NCI-H2081 (cell line): ENCODE data around the gene KLHDC8B.
A peak's percentile ranks its signal among the peaks of the same experiment; 100 is the strongest.

Experiments
- DNase-seq, 2 experiments: peaks; one replicate each; lab custom pipeline; 2025; lab: John Stamatoyannopoulos, UW

The KLHDC8B gene

DNA sequence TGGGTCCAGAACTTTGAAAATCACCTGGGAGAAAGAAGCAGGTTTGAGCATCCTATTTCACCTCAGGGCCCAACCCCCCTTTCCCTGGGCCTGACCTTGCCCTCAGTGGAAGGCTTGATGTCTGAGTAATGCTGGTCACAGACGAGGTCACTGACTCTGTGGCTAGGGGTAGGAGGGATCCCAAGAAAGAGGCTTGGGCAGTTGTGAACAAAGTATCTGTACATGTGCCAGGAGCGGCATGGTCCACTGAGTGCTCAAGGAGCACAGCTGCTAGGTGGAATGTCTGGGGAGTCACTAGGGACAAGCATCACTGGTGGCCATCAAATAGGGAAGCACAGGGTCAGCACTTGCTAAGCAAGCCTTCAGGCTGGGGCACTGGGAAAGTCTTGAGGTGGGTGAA lies 12.6 kb upstream of the KLHDC8B start:
- no peak for DNase-seq

DNA sequence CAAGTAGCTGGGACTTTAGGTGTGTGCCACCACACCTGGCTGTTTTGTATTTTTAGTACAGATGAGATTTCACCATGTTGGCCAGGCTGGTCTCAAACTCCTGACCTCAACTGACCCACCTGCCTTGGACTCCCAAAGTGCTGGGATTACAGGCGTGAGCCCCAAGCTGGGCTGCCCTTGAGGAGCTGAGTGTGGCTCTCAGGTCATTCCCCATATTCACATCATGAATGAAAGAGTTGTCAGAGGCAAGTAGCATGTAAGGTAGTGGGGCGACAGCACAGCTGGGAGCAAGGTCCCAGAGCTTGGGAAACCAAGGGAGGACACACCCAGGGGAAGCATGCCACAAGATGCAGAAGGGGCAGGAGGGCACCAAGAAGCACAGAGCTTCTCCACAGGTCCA lies 10.2 kb upstream of the KLHDC8B start:
- DNase-seq = no peak

DNA sequence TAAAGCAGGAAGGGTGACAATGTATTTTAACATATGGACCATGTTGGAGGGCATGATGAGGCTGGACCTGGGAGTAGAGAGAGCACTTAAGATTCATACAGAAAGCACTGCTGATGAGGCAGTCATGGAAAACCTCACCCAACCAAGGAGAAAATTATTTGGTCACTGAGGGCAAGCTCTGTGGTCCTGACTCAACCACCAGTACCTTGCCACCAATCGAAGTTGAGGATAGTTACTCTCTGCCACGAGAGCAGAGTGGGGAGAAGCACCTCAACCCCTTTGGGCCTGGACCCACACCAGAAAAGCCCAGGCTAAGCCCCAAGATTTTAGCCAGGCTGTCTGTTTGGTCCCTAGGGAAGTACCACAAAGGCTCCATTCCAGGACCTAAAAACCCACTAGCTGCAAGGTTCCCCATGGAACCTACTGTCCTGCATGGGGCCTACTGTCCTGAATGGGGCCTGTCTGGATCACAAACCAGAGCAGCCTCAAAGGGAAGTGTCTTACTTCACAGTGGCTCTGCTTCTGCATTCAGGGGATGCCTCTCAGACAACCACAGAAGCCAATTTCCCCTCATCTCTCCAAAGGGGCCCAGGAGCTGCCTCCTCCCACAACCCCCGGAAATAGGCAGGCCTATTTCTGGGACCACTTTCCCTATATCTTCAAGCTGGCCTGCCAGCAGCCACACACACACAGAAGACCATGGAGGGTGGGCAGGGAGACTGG lies 9.4 kb upstream of the KLHDC8B start:
- no peak for DNase-seq

DNA sequence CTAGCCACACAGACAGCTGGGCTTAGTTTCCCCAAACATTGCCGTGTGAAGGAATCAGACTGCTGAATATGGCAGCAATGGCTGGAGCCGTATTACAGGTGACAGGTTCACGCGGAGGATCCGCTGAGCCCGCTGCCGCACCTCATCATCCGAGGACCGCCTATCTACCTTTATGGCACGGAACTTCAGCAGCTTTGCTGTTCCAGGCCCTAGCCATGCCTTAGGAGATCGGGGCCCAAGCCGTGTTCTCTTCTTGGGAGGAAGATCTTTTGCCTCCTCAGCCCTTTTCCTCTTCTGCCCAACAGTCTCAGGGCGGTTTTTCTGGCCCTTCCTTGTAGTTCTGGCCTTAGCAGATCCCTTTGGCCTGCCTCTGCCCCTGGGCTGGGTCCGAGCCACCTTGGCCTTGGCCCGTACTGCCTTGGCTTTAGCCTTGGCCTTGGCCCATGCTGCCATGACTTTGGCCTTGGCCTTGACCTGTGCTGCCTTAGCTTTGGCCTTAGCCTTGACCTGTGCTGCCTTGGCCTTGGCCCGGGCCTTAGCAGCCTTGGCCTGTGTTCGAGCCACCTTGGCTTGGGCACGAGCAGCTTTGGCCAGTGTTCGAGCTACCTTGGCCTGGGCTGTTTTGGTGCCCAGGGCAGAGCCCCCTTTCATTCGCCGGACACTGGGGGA lies 8.5 kb upstream of the KLHDC8B start:
- no peak for DNase-seq

DNA sequence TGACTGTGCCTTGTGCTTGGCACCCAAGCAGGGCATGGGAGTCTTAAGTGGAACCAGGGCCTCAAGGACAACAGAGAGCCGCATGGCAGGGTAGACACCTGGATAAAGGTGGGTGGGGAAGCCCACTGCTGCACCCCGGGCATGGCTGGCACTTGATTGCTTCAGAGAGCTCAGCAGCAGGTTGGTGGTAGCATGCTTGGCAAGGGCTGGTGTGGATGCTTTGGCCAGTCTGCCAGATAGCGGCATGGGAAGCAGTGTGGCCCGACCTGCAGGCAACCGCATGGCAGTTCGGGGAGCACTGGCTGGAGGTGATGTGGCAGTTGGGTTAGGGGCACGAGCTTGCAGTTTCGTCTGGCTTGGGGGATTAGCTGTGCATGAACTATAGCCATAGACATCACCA lies 7.8 kb upstream of the KLHDC8B start:
- DNase-seq = no peak

DNA sequence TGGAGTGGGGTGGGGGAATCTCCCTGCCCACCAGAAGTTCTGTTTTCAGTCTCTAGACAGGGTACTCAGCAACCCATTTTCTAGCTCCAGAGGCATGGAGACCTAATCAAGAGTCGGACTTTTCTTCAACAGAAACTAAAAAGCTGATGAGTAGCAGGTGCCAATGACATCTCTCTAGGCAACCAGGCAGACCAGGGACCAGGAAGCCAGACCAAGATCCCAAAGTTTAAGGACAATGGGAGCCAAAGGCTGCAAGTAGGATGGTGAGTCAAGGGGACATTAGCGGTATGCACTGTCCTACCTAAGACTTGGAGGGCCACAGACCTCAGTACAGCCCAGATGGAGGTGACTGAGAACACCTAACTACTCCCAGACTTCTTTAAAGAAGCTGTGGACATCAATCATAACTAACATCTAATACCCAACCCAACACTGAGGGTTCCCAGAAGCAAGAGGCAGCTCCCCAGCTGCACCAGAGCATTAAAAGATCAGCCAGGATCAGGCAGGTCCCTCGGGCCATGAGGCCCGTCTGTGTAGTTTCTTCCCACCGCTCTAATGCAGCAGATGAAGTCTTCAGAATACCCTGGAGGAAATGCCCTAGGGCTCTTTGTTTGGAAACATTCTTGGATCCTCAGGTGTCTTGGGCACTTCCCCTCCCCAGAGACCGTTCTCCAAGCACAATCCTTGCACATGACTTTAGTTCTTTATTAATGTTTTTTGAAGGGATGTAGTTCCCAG lies 6.2 kb upstream of the KLHDC8B start:
- no peak for DNase-seq

DNA sequence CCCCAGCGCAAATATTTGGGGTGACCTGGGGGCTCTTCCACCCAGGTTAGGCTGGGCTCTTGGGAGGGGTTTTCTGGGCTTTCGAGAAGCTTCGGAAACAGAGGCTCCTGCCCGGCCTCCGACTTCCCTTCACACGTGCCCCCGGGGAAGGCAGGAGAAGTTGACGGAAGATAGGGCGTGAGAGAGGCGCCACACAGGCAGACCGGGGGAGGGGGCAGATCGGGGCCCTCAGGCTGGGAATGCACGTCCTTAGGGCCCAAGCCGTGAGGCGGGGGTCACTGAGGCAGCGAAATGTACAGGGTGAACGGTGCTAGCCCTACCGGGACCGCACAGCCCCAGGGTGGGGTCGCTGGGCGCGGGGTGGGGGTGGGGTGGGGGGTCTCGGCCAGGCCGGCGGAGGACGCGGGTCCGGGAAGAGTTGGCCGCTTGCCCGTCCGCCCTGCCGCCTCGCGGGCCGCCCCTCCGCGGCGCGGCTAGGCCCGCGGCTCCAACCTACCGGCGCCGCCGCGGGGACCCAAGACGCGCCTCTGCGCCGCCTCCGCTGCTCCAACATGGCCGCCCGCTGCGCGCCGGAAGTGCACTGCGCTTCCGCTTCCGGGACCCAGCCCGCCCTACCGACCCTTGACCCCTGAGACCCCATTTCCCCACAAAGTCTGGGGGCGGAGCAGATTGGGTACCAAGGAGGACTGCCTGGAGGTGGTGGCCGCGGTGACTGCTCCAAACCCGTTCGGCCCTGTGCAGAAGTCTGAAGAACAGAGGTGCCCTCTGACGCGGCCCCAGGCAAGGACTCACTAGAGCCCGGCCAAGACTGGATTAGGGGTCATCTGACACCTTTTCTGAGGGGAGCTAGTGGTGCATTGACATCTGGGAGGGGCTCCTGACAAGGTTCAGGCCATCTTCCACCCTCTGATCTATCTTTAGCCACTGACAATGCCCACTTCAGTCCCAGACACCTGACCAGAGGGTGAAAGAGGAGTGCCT lies 5.3 kb upstream of the KLHDC8B start, which contains the start of gene CCDC71:
Gene CCDC71 (minus strand): TSS at position 561 of the 981 bp plus-strand sequence. CDS start 2,123 bp downstream, outside the sequence.
- peak; percentile 56 to 70 for DNase-seq

DNA sequence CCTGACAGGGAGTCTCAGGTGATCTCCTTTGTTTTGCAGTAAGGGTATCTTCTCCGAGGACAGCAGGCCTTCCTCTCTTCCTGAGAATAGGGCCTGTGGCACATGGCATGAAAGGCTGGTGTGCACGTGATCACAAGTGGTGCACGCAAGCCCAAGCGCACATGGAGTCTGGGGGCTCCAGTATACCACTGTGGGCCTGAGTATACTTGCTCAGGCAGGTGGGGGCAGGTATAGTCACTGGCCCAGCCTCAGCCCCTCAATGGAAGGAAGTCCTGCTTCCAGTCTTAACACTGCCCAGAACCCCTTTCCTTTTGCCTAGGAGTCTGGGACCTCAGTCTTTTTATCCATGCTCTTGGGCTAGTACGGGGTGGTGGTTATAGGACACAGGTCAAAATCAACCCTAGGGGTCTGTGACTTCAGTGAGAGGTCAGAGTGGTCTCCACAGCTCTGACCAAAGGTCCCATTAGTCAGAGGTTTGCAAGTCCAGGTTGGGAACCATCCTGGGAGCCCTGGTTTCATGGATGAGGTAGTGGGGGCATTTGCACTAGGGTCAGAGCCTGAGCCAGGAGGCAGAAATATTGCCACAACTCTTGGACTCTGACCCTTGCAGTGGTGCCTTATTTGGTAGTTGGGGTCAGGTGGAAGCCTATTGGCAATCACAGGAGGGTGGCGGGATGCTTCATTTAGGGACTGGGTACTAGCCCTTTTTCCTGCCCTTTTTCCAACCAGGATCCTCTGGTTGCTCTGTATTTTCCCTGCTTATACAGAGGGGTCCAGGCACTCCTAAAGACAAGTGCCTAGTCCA lies 4.4 kb upstream of the KLHDC8B start:
- no peak for DNase-seq

DNA sequence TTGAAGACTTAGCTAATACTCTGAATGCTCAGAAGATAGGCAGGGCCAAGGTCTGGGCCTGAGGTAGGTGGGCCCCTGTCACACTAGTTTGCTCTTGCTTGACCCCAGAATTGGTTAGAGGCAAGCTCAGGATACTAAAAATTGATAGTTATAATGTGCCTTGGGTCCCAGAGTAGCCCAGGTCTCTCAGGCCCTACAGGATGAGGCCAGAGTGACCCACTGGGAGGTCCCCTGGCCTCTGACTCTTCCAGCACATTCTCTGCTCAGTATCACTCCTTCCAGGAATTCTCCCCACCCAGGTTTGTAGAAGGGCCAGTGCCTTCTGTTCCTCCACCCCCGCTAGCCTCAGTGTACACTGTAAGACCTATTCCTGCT lies 667 bp upstream of the KLHDC8B start:
- DNase-seq = no peak

DNA sequence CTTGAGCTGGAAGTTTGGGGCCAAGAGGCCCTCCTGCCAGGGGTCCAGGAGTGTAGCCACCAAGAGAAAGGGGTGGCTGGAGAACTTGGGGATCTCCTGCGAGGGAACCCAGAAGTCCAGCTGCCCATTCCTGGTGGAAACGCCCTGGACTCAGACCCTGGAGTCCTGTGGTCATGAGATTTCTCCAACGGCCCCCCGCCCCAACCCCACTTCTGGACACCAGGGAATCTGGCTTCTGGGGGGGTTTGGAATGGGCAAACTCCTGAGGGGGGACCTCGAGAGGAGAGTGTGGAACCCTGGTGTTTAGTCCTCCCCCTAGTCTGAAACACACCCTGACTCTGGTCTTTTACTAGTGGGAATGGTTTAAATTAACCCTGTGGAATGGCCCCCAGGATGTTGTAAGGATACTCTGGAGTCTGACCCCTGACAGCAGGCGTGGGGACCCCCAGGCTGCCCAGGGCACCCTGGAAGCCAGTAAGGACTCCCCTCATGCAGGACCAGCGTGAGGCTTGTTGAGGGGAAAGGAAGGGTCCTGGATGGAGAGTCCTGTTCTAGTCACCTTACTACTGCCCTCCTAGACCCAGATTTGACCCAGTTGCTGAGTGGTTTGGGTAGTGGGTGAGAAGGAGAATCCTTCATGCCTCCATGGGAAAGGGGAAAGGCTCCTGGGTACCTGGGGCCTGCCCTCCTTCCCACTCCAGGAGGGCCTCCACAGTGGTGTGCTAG lies 540 bp downstream of the KLHDC8B start:
- no peak for DNase-seq

DNA sequence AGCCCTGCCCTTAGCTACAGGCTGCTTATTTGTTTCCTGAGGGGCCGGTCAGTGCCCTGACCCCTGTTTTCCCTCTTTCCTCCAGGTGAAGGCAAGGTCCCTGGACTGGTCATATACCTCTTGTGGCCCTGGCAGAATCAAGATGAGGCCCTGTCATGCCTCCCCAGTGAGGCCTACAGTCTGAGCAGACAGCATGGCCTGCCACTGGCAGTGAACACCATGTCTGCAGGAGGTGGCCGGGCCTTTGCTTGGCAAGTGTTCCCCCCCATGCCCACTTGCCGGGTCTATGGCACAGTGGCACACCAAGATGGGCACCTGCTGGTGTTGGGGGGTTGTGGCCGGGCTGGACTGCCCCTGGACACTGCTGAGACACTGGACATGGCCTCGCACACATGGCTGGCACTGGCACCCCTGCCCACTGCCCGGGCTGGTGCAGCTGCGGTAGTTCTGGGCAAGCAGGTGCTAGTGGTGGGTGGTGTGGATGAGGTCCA lies 1.2 kb downstream of the KLHDC8B start:
- DNase-seq = no peak

DNA sequence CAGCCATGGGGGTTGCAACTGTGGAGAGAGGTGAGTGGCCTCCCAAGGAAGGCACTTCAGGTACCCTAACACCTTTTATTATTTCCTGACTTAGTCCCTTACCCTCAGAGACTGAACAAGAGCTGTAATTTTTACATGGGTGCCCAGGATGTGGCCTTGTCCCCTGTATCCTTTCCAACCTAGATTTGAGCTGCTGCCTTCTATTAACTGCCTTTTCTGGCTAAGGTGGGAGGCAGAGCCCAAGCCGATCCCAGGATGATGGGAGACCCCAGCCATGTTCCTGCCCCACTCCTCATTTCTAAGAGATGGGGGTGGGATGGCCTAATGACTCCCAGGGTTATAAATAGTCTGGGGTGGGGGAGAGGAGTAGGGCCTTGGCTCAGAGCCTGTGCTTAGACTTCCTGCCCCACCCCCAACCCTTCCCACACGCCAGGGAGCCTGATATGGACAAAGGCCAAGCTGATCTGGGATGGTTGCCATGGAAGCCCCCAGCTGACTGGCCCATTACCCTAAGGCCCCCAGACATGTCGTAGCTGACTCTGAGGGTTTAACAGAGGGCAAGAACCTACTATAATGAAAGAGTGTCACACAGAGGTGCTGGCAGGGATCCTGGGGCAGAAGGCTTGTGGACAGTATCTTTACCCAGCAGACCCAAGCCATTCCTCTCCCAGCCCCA lies 1.9 kb downstream of the KLHDC8B start:
- DNase-seq = peak; percentile 23 to 37

DNA sequence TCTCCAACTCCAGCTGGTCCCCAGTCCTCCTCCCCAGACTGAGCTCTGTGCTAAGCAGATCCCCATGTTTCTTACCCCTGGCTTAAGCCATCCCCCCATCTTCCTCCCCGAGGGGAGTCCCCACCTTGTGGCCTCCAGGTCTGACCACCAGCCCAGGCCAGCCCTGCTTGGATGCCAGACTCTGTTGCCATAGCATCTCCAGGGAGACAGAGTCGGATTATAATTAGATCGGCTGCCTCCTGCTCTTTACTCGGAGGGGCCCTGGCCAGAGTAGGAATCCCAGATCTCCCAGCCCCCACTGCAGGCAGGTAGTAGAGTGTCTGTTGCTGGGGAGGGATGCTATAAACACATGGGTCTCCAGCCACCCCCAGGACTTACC lies 2.4 kb downstream of the KLHDC8B start:
- DNase-seq = no peak

DNA sequence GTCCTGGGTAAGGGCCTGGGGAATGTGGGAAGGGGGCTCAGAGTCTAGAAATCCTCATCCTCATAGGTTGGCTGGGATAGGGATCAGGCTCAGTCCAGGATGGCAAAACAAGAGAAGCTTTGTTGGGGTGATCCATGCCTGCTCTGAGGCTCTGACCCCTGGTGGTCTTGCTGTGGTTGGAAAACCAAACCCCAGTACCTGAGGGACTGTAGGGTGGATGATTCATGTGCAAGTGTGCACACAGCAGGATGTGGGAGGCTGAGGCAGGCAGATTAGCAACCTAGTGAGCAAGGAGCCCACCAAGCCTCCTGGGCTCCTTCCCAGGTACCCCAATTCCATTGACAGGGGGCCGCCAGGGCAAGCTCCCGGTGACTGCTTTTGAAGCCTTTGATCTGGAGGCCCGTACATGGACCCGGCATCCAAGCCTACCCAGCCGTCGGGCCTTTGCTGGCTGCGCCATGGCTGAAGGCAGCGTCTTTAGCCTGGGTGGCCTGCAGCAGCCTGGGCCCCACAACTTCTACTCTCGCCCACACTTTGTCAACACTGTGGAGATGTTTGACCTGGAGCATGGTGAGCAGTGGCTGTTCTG lies 3.1 kb downstream of the KLHDC8B start:
- no peak for DNase-seq

DNA sequence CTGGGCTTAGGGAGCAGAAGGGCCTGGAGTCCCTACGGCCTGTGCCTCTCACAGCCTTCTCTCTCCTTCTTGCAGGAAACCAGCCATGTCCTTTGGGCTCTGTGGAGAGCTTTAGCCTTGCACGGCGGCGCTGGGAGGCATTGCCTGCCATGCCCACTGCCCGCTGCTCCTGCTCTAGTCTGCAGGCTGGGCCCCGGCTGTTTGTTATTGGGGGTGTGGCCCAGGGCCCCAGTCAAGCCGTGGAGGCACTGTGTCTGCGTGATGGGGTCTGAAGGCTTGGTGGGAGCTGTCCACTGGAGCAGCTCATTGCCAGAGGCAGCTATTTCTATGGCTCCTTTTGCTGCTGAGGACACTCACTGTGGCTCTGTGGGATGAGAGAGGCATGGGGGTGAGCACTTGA lies 4.1 kb downstream of the KLHDC8B start:
- DNase-seq = no peak

DNA sequence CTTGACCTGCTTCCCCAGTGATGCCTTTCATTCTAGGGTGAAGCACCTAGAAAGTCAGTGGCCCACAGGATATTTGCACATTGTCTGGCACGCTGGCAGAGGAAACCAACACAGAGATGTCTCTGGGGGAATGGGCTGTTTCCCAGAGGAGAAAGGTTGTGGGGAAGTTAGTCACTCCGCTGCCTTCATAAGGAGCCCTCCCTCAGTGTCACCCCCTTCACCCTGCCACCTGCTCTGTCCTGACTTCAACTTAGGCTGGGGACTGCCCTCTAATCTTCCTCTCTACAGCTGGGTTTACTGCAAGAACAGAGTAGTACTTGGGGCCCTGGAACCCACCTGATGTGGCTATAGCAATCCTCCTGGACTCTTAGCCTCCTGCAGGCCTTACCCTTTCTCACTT lies 5.7 kb downstream of the KLHDC8B start:
- no peak for DNase-seq

DNA sequence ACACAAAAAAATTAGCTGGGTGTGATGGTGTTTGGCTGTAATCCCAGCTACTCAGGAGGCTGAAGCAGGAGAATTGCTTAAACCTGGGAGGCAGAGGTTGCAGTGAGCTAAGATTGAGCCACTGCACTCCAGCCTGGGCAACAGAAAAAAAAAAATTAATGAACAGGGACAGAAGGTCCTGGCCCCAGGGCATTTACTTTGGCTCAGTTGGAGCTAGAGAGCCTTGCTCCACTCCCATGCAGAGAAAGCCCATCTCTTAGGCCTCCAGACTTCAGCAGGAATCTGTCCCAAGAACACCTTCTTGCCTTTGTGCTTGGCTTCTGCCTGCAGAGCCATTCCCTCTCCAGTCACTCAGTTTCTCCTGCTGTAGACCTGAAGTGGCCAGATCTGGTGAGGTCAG lies 8.7 kb downstream of the KLHDC8B start:
- no peak for DNase-seq

DNA sequence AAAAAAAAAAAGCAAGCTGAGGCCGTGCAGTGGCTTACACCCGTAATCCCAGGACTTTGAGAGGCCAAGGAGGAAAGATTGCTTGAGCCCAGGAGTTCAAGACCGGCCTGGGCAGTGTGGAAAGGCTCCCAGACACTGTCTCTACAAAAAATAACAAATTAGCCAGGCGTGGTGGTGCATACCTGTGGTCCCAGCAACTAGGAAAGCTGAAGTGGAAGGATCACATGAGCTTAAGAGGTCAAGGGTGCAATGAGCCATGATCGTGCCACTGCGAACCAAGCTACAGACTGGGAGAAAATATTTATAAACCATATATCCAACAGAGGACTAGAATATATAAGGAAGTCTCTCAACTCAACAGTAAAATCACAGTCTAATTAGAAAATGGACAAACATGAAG lies 10.0 kb downstream of the KLHDC8B start:
- DNase-seq = no peak

DNA sequence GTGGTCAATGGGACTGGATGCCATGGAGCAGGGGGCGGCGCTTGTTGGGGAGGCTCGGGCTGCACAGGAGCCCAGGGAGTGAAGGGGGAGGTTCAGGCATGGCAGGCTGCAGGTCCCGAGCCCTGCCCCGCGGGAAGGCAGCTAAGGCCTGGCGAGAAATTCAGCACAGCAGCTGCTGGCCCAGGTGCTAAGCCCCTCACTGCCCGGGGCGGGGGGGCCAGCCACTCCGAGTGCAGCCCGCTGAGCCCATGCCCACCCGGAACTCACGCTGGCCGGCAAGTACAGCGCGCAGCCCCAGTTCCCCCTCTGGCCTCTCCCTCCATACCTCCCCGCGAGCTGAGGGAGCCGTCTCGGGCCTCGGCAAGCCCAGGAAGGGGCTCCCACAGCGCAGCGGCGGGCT lies 11.3 kb downstream of the KLHDC8B start:
- DNase-seq = no peak
